Stomach smooth muscle (tissue), 2 donors: ENCODE results near the gene CDH18.

Experiments
- H3K27ac ChIP-seq: one replicate; pipeline ENCODE4 v1.7.0; 2013; ENCODE audit warnings: mild to moderate bottlenecking, low read length, inconsistent platforms
- H3K27me3 ChIP-seq, 2 donors: one replicate each; pipeline ENCODE4 v1.7.0; 2013; ENCODE audit warnings: low read length in 2 of 2; ENCODE audit not compliant: insufficient read depth in 2 of 2, control insufficient read depth in 1 of 2
- H3K36me3 ChIP-seq, 2 donors: one replicate each; pipeline ENCODE4 v1.7.0; 2013; ENCODE audit warnings: low read length in 2 of 2; ENCODE audit not compliant: control insufficient read depth in 2 of 2, insufficient read depth in 2 of 2
- H3K4me1 ChIP-seq: one replicate; pipeline ENCODE4 v1.7.0; 2013; ENCODE audit warnings: low read length; ENCODE audit not compliant: control insufficient read depth, insufficient read depth
- H3K4me3 ChIP-seq, 2 donors: one replicate each; pipeline ENCODE4 v1.7.0; 2013; ENCODE audit warnings: low read length in 2 of 2
- H3K9ac ChIP-seq, 2 donors: one replicate each; pipeline ENCODE4 v1.7.0; 2013; ENCODE audit warnings: low read length in 2 of 2, mild to moderate bottlenecking in 1 of 2
- H3K9me3 ChIP-seq, 2 donors: one replicate each; pipeline ENCODE4 v1.7.0; 2013; ENCODE audit warnings: low read length in 2 of 2; ENCODE audit not compliant: control insufficient read depth in 2 of 2
- donor health status: healthy.
- donor health status: Pancreatic carcinoma.

CDH18 gene

DNA sequence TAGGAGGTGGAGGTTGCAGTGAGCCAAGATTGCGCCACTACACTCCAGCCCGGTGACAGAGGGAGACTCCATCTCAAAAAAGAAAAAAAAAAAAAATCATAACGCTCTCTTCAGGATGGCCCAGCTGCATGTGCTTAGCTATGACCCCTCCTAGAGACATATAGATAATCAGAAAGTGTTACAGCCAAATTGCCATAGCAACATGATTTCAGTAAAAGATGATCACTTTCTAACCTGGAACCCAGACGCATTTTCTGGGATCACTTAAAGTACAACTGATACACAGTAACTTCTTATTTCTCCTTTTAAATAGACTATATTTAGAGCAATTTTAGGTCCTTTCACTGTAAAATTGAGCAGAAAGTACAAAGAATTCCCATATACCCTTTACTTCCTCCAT lies 372.9 kb downstream of the CDH18 start:
- no peaks in the 10 kb centered on the region for H3K27me3 ChIP-seq
- no peaks in the 10 kb centered on the region for H3K9me3 ChIP-seq
- H3K4me1 ChIP-seq: no peaks in the 10 kb centered on the region
- no peaks in the 10 kb centered on the region for H3K36me3 ChIP-seq
- H3K27ac ChIP-seq: no peak overlapping the region
- H3K9ac ChIP-seq: no peak overlapping the region
- no peak overlapping the region for H3K4me3 ChIP-seq

- H3K36me3 ChIP-seq: no peaks in the 10 kb centered on the region
- H3K4me3 ChIP-seq: no peak overlapping the region
- no peaks in the 10 kb centered on the region for H3K4me1 ChIP-seq
- H3K9ac ChIP-seq: no peak overlapping the region
- no peak overlapping the region for H3K27ac ChIP-seq
- no peaks in the 10 kb centered on the region for H3K27me3 ChIP-seq
- no peaks in the 10 kb centered on the region for H3K9me3 ChIP-seq
Measured at GRCh38 chr5:19608444-19609002, 379.5 kb downstream of the CDH18 start.

DNA sequence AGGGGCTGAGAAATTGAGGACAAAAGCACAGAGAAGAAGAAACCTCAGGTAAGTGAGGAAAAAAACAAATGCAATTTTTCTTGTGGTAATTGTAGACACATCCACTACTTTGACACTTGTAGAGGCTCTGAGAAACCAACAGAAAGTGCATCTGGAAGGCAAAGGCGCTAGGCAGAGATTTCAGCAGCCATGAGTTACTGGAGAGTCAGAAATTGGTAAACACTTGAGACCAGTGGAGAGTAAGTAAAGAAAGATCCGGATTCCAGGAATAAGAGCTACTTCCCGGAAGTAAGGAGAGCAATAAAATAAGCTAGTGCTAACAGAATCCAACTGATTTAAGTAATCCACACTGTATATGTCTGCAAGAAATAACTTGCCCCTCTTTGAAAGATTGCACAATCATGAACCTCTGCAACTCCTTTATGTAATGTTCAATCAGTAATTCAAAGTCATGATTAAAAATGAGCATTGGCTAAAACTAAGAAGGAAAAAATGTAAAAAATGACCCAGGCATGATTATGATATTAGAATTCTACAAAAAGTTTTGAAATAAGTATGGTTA lies 382.1 kb downstream of the CDH18 start:
- H3K4me3 ChIP-seq: no peak overlapping the region
- no peaks in the 10 kb centered on the region for H3K4me1 ChIP-seq
- H3K9ac ChIP-seq: no peak overlapping the region
- no peaks in the 10 kb centered on the region for H3K36me3 ChIP-seq
- H3K27ac ChIP-seq: no peak overlapping the region
- H3K9me3 ChIP-seq: no peaks in the 10 kb centered on the region
- no peaks in the 10 kb centered on the region for H3K27me3 ChIP-seq

- Histone ChIP-seq H3K27ac (no peak overlapping the region), H3K36me3 (no peaks in the 10 kb centered on the region), H3K9me3 (no peaks in the 10 kb centered on the region), H3K9ac (no peak overlapping the region), H3K4me3 (no peak overlapping the region), H3K4me1 (no peaks in the 10 kb centered on the region), H3K27me3 (no peaks in the 10 kb centered on the region)
Measured at GRCh38 chr5:19584131-19584530, 403.9 kb downstream of the CDH18 start.

DNA sequence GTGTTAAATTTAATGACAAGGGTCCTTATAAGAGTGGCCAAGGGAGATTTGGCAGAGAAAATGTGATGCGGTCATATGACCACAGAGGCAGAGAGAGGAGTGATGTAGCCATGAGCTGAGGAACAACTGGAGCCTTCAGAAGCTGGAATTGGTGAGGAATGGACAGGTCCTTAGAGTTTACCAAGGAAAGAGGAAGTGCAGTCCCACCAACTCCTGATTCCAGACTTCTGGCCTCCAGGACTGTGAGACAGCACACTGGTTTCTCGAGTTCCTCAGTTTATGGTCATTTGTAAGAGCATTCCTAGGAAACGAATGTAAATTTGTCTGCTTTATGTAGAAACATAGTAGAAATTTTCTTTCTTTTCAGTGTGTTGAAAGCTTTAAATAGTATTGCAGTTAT lies 410.1 kb downstream of the CDH18 start:
- H3K4me1 ChIP-seq: no peaks in the 10 kb centered on the region

GRCh38 chr5:19568004-19568403 lies 420.0 kb downstream of the CDH18 start:
- no peaks in the 10 kb centered on the region for H3K27me3 ChIP-seq
- H3K9ac ChIP-seq: no peak overlapping the region
- no peaks in the 10 kb centered on the region for H3K4me1 ChIP-seq

More for the DNA sequence above, 410.1 kb downstream of the CDH18 start:
- Histone ChIP-seq H3K27me3 (no peaks in the 10 kb centered on the region), H3K9me3 (no peaks in the 10 kb centered on the region), H3K36me3 (no peaks in the 10 kb centered on the region), H3K27ac (no peak overlapping the region), H3K4me3 (no peak overlapping the region), H3K9ac (no peak overlapping the region)

DNA sequence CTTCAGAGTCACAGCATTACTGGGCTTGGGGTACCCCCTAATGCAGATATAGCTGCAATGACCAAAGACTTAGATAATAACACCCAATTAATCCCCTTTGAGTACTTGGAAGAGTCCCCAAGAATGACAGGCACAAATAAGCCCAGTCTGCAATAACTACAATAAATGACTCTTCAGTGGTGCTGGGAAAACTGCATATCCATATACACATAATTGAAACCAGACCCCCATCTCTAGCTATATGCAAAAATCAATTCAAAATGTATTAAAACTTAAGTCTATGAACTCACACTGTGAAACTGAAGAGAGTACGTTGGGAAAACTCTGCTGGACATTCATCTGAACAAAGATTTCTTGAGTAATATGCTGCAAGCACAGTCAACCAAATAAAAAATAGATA lies 422.5 kb downstream of the CDH18 start:
- Histone ChIP-seq H3K9ac (no peak overlapping the region), H3K4me1 (no peaks in the 10 kb centered on the region), H3K9me3 (peaks cover 0 to 4% of the 10 kb centered on the region in 2 donors), H3K36me3 (no peaks in the 10 kb centered on the region), H3K27me3 (no peaks in the 10 kb centered on the region), H3K27ac (no peak overlapping the region), H3K4me3 (no peak overlapping the region)

More at GRCh38 chr5:19568004-19568403, 420.0 kb downstream of the CDH18 start:
- no peaks in the 10 kb centered on the region for H3K36me3 ChIP-seq
- H3K4me3 ChIP-seq: no peak overlapping the region
- H3K27ac ChIP-seq: no peak overlapping the region
- peaks cover 0 to 4% of the 10 kb centered on the region in 2 donors for H3K9me3 ChIP-seq

- H3K9me3 ChIP-seq: peaks cover 0 to 4% of the 10 kb centered on the region in 2 donors
- H3K9ac ChIP-seq: no peak overlapping the region
- H3K36me3 ChIP-seq: no peaks in the 10 kb centered on the region
- no peaks in the 10 kb centered on the region for H3K27me3 ChIP-seq
- no peaks in the 10 kb centered on the region for H3K4me1 ChIP-seq
- H3K27ac ChIP-seq: no peak overlapping the region
- no peak overlapping the region for H3K4me3 ChIP-seq
Measured at GRCh38 chr5:19564036-19564435, 424.0 kb downstream of the CDH18 start.

GRCh38 chr5:19555876-19556275 lies 432.1 kb downstream of the CDH18 start:
- Histone ChIP-seq H3K27ac (no peak overlapping the region), H3K4me1 (no peaks in the 10 kb centered on the region), H3K4me3 (no peak overlapping the region), H3K9me3 (peaks cover 0 to 2% of the 10 kb centered on the region in 2 donors), H3K36me3 (no peaks in the 10 kb centered on the region), H3K27me3 (no peaks in the 10 kb centered on the region), H3K9ac (no peak overlapping the region)

DNA sequence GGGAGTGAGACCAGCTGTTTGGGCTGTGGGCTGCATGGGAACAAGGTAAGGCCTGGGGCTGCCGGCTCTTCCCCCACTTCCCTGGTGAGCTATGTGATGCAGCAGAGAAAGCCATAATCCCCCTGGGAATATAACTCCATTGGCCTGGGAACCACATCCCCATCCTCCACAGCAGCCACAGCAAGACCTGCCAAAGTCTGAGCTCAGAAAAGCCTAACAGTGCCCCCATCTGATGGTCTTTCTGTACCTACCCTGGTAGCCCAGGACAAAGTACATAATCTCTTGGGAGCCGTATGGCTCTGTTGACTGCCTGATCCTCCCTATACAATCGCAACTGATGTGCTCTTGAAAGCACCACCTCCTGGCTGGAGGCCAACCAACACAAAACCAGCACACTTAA lies 432.6 kb downstream of the CDH18 start:
- Histone ChIP-seq H3K4me3 (no peak overlapping the region), H3K36me3 (no peaks in the 10 kb centered on the region), H3K4me1 (no peaks in the 10 kb centered on the region), H3K9me3 (peaks cover 0 to 2% of the 10 kb centered on the region in 2 donors), H3K9ac (no peak overlapping the region), H3K27me3 (no peaks in the 10 kb centered on the region), H3K27ac (no peak overlapping the region)

- Histone ChIP-seq H3K4me1 (no peaks in the 10 kb centered on the region), H3K27ac (no peak overlapping the region)
Measured at GRCh38 chr5:19554524-19554923, 433.5 kb downstream of the CDH18 start.

More at GRCh38 chr5:19554524-19554923, 433.5 kb downstream of the CDH18 start:
- H3K36me3 ChIP-seq: no peaks in the 10 kb centered on the region
- H3K4me3 ChIP-seq: no peak overlapping the region
- H3K27me3 ChIP-seq: no peaks in the 10 kb centered on the region
- H3K9ac ChIP-seq: no peak overlapping the region
- peaks cover 0 to 2% of the 10 kb centered on the region in 2 donors for H3K9me3 ChIP-seq
